HG03039 (cell line): ENCODE data around the gene C11orf21.

ENCODE experiments used
- ATAC-seq: cut with Tn5 transposase; IDR thresholded peaks from one replicate; pipeline ENCODE4 v1.9.1; 2021; ENCODE audit warnings: mild to moderate bottlenecking, moderate library complexity; ENCODE audit not compliant: unreplicated experiment

C11orf21 gene

GRCh38 chr11:2273311-2273710 lies 28.4 kb downstream of the C11orf21 start:
- ATAC-seq, result no peak

DNA sequence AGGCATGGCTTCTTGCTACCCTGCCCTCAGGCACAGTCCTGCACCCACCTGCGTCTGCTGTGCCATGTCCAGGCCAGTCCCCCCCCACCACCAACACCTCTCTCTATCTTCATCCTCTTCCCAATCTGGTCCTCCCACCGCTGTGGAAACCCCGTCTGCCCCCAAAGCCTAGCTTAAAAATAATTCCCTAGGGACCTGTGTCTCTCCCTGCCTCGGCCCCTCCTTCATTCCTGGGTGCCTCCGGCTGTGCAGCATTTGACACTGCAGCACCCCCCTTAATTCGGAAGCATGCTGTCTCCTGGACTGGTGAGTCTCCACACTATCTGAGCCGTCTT lies 28.8 kb downstream of the C11orf21 start:
- no peak for ATAC-seq

- ATAC-seq, result no peak
Measured at GRCh38 chr11:2272228-2272945, 29.3 kb downstream of the C11orf21 start.

- ATAC-seq, result no peak
Measured at GRCh38 chr11:2271327-2272227, 30.1 kb downstream of the C11orf21 start.

GRCh38 chr11:2271077-2271326 lies 30.7 kb downstream of the C11orf21 start:
- ATAC-seq, result no peak

GRCh38 chr11:2270322-2271076 lies 31.2 kb downstream of the C11orf21 start, which contains the start of gene ASCL2:
TSS of gene ASCL2 (minus strand) at chr11:2270588. CDS start at chr11:2270332, 256 bp downstream.
- ATAC-seq, result no peak

DNA sequence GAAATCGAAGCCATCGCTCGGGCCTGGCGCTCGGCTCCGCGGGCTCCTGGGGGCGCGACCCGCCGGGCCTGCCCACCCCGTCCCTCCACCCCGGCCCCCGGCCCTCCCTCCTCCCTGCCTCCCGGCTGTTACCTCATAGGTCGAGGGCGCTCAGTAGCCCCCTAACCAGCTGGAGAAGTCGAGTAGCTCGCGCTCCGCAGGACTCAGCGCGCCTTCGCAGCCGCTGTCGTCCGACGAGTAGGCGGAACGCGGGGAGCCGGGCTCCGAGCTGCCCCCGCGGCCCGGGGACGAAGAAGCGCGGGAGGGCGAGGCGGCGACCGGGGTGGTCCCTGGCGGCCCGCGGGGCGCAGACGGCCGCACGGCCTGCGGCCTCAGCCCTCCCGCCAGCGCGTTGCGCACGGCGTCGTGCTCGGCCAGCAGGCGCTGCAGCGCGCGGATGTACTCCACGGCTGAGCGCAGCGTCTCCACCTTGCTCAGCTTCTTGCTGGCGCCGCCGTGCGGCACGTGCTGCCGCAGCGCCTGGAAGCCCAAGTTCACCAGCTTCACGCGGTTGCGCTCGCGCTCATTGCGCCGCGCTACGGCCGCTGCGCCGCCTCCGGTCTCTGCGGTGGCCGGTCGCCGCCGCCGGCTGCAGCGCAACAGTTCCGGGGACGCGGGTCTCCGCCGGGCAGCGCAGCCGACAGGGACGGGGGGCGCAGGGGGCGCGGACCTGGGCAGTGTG lies 32.0 kb downstream of the C11orf21 start:
- no peak for ATAC-seq

DNA sequence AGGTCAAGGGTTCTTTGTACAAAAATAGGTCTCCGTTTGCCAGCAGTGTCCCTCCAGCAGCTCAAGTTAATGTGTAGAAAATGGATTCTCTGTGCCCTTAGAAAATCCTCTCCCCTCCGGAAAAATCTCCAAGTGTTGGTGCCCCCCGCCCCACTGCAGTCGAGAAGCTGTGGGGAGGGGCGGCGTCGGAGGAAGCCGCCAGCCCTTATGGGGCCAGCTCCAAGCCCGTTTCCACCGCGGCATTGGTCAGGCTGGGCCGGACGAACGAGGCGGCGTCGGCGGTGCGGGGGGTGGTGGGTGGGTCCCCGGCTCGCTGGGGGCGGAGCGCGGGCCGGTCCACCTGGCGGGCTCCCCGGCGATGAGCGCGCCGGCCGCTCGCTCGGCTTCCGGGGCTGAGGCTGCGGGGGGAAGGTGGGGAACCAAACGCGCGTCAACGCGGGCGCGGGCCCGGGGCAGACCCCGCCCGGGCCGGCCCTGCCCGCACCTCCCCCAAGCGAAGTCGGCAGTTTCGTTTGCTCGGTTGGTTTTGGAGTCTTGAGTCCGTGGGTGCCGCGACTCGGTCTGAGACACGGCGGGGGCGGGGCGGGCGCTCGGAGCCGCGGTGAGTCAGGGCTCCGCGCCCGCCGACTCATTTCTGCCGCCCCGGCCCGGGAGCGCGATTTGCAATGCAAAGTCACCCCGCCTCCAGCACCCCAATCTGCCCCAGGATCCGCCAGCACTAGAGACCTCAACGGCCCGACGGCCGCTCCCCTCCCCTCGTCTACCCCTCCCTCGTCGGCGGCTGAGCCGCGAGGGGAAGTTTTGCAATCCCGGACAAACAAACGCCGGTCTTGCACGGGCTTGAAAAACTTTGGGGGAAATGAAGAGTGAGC lies 32.8 kb downstream of the C11orf21 start:
- ATAC-seq, result no peak

- no peak for ATAC-seq
Measured at GRCh38 chr11:2267851-2268728, 33.6 kb downstream of the C11orf21 start.

DNA sequence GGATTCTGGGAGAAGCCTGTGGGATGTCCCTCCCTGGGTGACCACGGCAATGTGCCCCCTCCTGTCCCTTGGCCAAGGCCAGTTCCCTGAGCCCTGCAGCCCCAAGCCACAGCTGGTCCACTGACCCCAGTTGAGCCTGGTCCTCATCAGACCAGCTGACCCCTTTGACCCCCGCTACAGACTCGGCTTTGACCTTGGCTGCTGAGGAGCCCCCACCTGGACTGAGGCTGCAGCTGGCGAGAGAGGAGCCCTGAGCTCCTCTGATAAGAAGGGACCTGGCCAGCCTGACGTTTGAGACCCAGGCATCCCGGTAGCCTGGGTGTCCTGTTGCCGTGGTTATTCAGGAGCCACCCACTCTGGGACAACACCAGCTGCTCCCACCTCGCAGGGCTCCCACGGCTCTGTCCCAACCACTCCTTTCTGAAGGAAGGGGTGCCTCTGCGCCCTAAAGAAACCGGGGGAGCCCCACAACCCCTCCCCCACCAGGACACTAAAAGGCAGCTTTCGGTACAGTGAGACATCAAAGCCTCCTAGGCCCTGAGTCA lies 34.3 kb downstream of the C11orf21 start:
- ATAC-seq, result no peak

GRCh38 chr11:2266586-2267305 lies 35.0 kb downstream of the C11orf21 start:
- ATAC-seq, result no peak

DNA sequence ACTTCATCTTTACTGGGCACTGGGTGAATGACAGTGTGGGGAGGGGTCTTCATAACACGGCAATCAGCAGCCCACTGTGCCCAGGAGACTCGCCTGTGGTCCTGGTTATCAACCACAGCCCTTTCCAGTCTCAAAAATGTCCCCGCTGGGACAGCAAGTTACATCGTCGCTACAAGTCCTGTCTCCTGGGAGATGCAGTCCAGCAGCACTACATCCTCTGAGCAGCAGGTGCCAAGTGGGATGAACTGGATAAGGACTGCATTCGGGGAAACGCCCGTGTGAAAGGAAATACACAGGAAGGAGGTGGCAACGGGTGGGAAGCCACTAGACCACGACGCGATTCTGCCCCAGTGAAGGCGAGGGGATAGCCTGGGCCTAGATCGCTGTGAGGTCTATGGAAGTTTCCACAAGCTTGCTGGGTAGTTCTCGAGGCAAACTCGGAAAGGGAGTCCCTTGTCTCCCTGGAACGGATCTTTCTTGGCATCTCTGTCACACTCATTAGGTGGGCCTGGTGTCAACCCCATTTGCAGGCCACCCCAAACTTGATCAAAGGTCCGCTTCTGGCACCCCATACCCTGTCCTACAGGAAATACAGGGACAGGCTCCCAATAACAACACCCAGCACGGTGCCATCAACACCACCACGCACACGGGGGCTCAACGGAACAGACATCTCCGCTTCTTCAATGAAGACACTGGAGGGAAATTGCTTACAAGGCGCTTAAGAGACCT lies 35.7 kb downstream of the C11orf21 start:
- ATAC-seq, result no peak

DNA sequence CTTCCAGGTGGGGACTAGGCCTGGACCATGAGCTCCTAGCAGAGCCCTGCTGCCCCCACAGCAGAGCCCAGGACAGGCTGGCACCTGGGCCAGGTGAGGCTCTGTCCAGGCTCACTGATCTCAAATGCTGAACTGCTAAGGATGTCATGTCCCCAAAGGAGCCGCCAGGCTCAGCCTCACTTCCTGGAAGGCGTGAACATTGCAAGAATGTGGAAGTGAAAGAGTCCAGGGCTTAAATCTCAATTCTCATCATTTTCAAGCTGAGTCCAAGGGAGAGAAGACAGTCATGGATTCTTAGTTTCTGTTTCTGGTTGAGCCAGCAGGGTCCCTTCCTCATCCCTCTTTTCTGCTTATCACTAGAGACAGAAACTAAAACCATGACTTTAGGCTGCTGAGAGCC lies 36.3 kb downstream of the C11orf21 start:
- no peak for ATAC-seq

- ATAC-seq, result no peak
Measured at GRCh38 chr11:2264366-2265053, 37.2 kb downstream of the C11orf21 start.

GRCh38 chr11:2263724-2264360 lies 37.9 kb downstream of the C11orf21 start:
- ATAC-seq, result no peak

- ATAC-seq, result no peak
Measured at GRCh38 chr11:2263071-2263565, 38.6 kb downstream of the C11orf21 start.
